ENCODE results near the gene PSMC5. TPM values are rescaled to one million over a fixed set of nuclear protein-coding genes. Genes with fewer than 3 reads are reported as not detected.
A peak's percentile ranks its signal among the peaks of the same experiment; 100 is the strongest.

The PSMC5 gene
- total and polyA plus RNA-seq, 10 of the 15 experiments (the other 5 are each of a cell fraction or from before 2014, with no cell fraction given): 55.0 to 266 (median 148) TPM

DNA sequence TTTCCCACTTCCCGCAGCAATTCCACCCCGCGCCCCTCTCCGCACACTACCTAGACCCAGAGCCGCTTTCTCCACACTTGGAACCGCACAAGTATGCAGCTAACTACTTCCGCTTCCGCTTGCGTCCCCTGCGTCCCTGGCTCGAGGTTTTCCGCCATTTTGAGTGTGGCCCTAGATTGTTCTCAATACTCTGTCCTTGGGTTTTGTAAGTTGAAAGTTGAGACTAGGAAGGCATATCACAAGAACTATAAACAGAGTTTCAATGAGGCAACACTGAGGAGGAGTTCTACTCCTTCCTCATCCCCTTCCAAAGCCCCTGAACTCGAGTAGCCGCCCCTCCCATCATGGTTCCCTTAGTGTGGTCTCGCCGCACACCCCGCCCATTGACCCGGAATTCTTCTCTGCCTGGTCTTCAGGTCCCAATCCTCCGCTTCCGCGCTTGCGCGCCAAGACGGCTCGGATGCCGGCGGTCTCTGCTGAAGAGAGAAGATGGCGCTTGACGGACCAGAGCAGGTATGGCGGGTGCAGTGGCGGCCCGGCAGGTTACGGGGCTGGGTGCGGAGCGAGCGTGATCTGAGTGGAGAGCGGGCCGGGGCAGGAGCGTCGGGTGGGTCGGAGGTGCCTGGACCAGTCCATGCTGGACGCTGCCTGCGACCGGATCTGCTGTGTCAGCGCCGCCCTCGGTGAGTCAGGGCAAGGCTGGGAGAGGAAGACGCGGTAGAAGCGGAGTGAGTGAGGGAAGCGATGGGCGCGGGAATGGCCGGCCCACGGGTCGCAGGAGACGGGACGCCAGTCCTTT is at the start of gene PSMC5, which contains the start of gene FTSJ3 (continued):
- TF ChIP-seq NKRF (conservative IDR thresholded peaks at IDR 0.05) (peak; percentile 92), NRF1 (conservative IDR thresholded peaks at IDR 0.05; ENCODE audit: low read depth, low read length) (peak; percentile 48), TCF3 (IDR thresholded peaks at IDR 0.05; ENCODE audit: borderline replicate concordance, insufficient read depth, low read depth, low read length) (peak; percentile 58; the same call in 1 of the 2 replicates), ZNF274 (IDR thresholded peaks at IDR 0.05; ENCODE audit: insufficient read depth, insufficient read length) (no peak), PML (IDR thresholded peaks at IDR 0.05; ENCODE audit: low read length) (peak; percentile 96), RELB (IDR thresholded peaks at IDR 0.05; ENCODE audit: low read depth) (peak; percentile 78), TCF7 (IDR thresholded peaks at IDR 0.05; ENCODE audit: borderline replicate concordance) (no peak), SPI1 (IDR thresholded peaks at IDR 0.05; ENCODE audit: borderline replicate concordance, insufficient read depth, low read depth, low read length) (peak; percentile 28; the same call in 1 of the 2 replicates), JUND (IDR thresholded peaks at IDR 0.05; ENCODE audit: low read depth, low read length) (no peak), HCFC1 (IDR thresholded peaks at IDR 0.05; ENCODE audit: low read length) (peak; percentile 93), MXI1 (IDR thresholded peaks at IDR 0.05; ENCODE audit: low read depth, low read length) (peak; percentile 54)
